A673 (cell line): ENCODE measurements around the gene RPL38. TPM values are rescaled to one million over a fixed set of nuclear protein-coding genes. Genes with fewer than 3 reads are reported as not detected.

Experiments
- BruUV-seq: library from RNA; stranded (reverse); fragments of 400-500 nt; replicated peaks from 2 replicates; lab custom pipeline; 2021; lab: Mats Ljungman, UMichigan
- CTCF ChIA-PET: fragments of 300-600 bp; sonication (Branson Sonifier 250); formaldehyde crosslinking; loops from one replicate; lab custom pipeline; 2022; ENCODE audit warnings: antibody characterized with exemption; lab: Charles Lee
- POLR2A ChIA-PET: fragments of 300-600 bp; sonication (Branson Sonifier 250); formaldehyde crosslinking; loops from one replicate; lab custom pipeline; 2022; ENCODE audit warnings: antibody characterized with exemption; ENCODE audit not compliant: low non-redundant PET; lab: Charles Lee
- DNase-seq: peaks from one replicate; pipeline ENCODE4 v3.0.0-alpha.2; 2015; ENCODE audit warnings: low spot score
- H3K27ac ChIP-seq: fragments of 200-600 bp; sonication (generic); 2 replicates; pipeline ENCODE4 v1.5.1; 2016; ENCODE audit warnings: mixed run types, low read depth, mild to moderate bottlenecking, mixed read lengths, antibody characterized with exemption, low read length; ENCODE audit not compliant: poor library complexity, severe bottlenecking
- H3K27me3 ChIP-seq: fragments of 200-600 bp; sonication (generic); replicated peaks from 2 replicates; pipeline ENCODE4 v1.6.1; 2017; ENCODE audit warnings: mixed run types, low read depth, mild to moderate bottlenecking, mixed read lengths, antibody characterized with exemption, low read length; ENCODE audit not compliant: insufficient read depth, poor library complexity
- H3K36me3 ChIP-seq: fragments of 200-600 bp; sonication (generic); 2 replicates; pipeline ENCODE4 v1.6.1; 2016; ENCODE audit warnings: mixed run types, mild to moderate bottlenecking, mixed read lengths, antibody characterized with exemption, low read length; ENCODE audit not compliant: insufficient read depth, poor library complexity, severe bottlenecking
- H3K4me1 ChIP-seq: fragments of 200-600 bp; sonication (generic); 2 replicates; pipeline ENCODE4 v1.6.1; 2017; ENCODE audit warnings: mixed run types, mild to moderate bottlenecking, mixed read lengths, antibody characterized with exemption, low read length; ENCODE audit not compliant: insufficient read depth, poor library complexity, severe bottlenecking
- H3K4me3 ChIP-seq: fragments of 200-600 bp; sonication (generic); 2 replicates; pipeline ENCODE4 v1.5.1; 2016; ENCODE audit warnings: low read depth, mixed run types, mild to moderate bottlenecking, mixed read lengths, low read length; ENCODE audit not compliant: poor library complexity, severe bottlenecking
- H3K9me3 ChIP-seq: fragments of 200-600 bp; sonication (generic); 2 replicates; pipeline ENCODE4 v1.6.1; 2016; ENCODE audit warnings: mixed run types, low read depth, mild to moderate bottlenecking, mixed read lengths, antibody characterized with exemption, low read length; ENCODE audit not compliant: poor library complexity, severe bottlenecking
- EZH2 ChIP-seq: fragments of 200-600 bp; sonication (generic); IDR thresholded peaks from 2 replicates; pipeline ENCODE4 v1.6.1; 2017; ENCODE audit warnings: borderline replicate concordance, low read depth, mild to moderate bottlenecking, mixed read lengths, antibody characterized with exemption, low read length; ENCODE audit not compliant: poor library complexity, severe bottlenecking
- intact Hi-C: fragments of 100-400 bp; cut with micrococcal nuclease; formaldehyde crosslinking; loops from one replicate; pipeline ENCODE4 v1.10.0; 2022; ENCODE audit not compliant: unreplicated experiment
- total RNA-seq: library from RNA; stranded (reverse); gene quantifications from 2 replicates; pipeline ENCODE4 v1.2.3, GENCODE V29; 2021
- TF ChIP-seq, protein P1 (sequence below): fragments of 300-800, 200-600 bp; sonication (generic); conservative IDR thresholded peaks from 2 replicates; pipeline ENCODE4 v1.5.1; 2017; ENCODE audit warnings: low read depth, mild to moderate bottlenecking, antibody characterized with exemption, low read length, moderate library complexity, mixed read lengths

Gene RPL38
- total RNA-seq, 1 experiment from 2014 or later, result 996 TPM

DNA sequence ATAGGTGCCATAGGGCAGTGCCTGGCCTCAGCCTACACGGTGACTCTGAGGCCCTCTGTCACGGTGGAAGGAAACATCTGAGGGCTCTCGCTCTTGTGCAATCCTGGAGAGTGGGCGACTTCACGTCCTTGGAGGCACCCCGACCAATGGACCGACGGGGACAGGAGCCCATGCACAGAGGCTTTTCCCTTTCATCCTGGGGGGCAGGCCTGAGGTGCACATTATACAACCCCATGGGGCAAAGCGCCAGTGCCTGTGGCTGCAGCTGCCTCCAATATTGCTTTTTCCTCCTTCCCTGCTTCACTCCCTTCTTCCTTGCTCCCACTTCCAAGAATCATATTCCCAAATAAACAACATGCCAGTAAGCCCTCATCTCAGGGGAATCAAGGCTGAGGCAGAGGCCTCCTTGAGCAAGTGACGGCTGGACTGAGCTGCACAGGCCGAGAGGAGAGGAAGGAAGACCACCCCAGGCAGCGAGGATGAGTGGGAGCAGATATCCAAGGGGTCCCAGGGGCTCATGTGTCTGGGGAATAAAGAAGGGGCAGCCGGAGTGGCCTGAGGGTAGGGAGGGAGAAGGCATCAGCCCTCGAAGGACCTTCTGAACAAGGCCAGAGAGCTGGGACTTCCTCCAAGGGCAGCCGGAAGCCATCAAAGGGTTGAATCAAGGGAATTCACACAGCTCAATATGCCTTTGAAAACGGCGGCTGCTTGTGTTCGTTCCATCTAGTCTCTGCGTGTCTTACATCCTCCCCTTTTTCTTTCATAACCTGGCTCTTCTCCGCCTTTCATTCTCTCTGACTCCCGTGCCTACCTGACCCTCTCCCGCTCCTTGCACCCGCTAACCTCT, 42.6 kb upstream of the RPL38 start:
- no TSS peak for BruUV-seq
- no peak overlapping the region for H3K27ac ChIP-seq
- intact Hi-C loops, result no loop called here
- DNase-seq, result no peak
- TF ChIP-seq, protein P1, sequence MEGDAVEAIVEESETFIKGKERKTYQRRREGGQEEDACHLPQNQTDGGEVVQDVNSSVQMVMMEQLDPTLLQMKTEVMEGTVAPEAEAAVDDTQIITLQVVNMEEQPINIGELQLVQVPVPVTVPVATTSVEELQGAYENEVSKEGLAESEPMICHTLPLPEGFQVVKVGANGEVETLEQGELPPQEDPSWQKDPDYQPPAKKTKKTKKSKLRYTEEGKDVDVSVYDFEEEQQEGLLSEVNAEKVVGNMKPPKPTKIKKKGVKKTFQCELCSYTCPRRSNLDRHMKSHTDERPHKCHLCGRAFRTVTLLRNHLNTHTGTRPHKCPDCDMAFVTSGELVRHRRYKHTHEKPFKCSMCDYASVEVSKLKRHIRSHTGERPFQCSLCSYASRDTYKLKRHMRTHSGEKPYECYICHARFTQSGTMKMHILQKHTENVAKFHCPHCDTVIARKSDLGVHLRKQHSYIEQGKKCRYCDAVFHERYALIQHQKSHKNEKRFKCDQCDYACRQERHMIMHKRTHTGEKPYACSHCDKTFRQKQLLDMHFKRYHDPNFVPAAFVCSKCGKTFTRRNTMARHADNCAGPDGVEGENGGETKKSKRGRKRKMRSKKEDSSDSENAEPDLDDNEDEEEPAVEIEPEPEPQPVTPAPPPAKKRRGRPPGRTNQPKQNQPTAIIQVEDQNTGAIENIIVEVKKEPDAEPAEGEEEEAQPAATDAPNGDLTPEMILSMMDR, result no peak
- TF ChIP-seq EZH2, result no peak
- no peaks in the 10 kb centered on the region for H3K36me3 ChIP-seq
- no peaks in the 10 kb centered on the region for H3K9me3 ChIP-seq
- H3K4me3 ChIP-seq, result no peak overlapping the region
- POLR2A ChIA-PET, result no interaction called here
- peaks cover 3% of the 10 kb centered on the region for H3K27me3 ChIP-seq
- CTCF ChIA-PET, result no interaction called here
- H3K4me1 ChIP-seq, result no peaks in the 10 kb centered on the region

DNA sequence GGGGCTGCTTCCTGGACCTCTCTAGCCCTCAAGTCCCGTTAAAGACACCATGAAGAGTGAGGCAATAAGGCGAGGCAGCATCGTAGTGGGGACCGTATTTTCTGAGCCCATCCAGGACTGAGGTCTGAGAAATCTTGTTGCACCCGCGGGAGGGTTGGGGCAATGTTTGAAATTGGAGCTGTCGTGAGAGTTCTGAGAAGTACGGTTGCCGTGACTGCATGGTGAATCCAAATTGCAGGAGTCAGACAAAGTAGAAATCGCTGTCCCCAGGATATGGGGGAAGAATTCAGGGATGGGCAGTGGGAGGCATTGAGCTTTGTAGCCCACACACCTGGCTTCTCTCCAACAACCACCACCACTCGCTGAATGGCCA, 42.0 kb upstream of the RPL38 start:
- H3K36me3 ChIP-seq, result no peaks in the 10 kb centered on the region
- no peak overlapping the region for H3K27ac ChIP-seq
- DNase-seq, result no peak
- no TSS peak for BruUV-seq
- no peak overlapping the region for H3K4me3 ChIP-seq
- intact Hi-C loops, result no loop called here
- H3K27me3 ChIP-seq, result peaks cover 3% of the 10 kb centered on the region
- ChIA-PET POLR2A (no interaction called here), CTCF (no interaction called here)
- H3K9me3 ChIP-seq, result no peaks in the 10 kb centered on the region
- TF ChIP-seq, protein P1, result no peak
- no peak for TF ChIP-seq EZH2
- H3K4me1 ChIP-seq, result no peaks in the 10 kb centered on the region

DNA sequence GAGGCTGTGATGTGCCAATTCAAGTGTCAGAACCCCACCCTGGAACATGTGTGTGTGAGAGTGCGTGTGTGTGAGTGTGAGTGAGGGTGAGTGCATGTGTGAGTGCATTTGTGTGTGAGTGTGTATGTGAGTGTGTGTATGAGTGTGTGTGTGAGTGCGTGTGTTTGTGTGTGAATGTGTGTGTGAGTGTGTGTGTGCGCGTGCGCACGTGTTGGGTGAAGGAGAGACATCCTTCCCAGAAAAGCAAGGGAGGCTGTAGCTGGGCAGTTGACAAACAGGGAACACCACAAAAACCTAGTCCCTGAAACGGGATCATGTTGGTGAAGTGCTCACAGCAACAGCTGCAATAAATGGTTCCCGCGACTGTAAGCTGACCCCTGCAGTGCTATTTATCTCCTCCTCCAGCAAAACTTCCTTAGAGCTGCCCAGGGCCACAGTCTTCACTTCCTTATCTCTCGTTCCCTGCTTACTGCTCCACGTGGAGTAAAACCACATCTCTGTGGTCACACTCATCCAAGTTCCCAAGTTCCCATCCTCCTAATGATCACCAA, 40.1 kb upstream of the RPL38 start:
- no peak for TF ChIP-seq EZH2
- TF ChIP-seq, protein P1, result no peak

More for the DNA sequence above, 40.1 kb upstream of the RPL38 start:
- Histone ChIP-seq H3K9me3 (no peaks in the 10 kb centered on the region), H3K27ac (no peak overlapping the region), H3K27me3 (peaks cover 3% of the 10 kb centered on the region), H3K4me1 (no peaks in the 10 kb centered on the region), H3K36me3 (no peaks in the 10 kb centered on the region), H3K4me3 (no peak overlapping the region)
- ChIA-PET CTCF (no interaction called here), POLR2A (no interaction called here)
- DNase-seq, result peak; percentile 26
- BruUV-seq, result no TSS peak
- intact Hi-C loops, result no loop called here
